Activated naive CD4-positive, alpha-beta T cell treated with anti-CD3 and anti-CD28 coated beads, Interleukin-2, amount 50 U/mL, for 24 hours (primary cell): ENCODE measurements around the gene CD160.
"Not testable (repeated sequence)": the region's sequence is repeated elsewhere in the genome, so short reads cannot be mapped to it uniquely, and the experiment has no call there.

ENCODE experiments used
- H3K27ac Mint-ChIP-seq: one replicate; pipeline ENCODE4 v1.8.0; 2021; ENCODE audit warnings: mild to moderate bottlenecking, mixed read lengths
- H3K27me3 Mint-ChIP-seq: one replicate; pipeline ENCODE4 v1.8.0; 2021; ENCODE audit warnings: mixed read lengths
- H3K36me3 Mint-ChIP-seq: one replicate; pipeline ENCODE4 v1.8.0; 2021; ENCODE audit warnings: mixed read lengths
- H3K4me1 Mint-ChIP-seq: one replicate; pipeline ENCODE4 v1.8.0; 2021; ENCODE audit warnings: mixed read lengths
- H3K4me3 Mint-ChIP-seq: one replicate; pipeline ENCODE4 v1.8.0; 2021; ENCODE audit warnings: mild to moderate bottlenecking, mixed read lengths
- H3K9me3 Mint-ChIP-seq: one replicate; pipeline ENCODE4 v1.8.0; 2021; ENCODE audit warnings: mixed read lengths

The CD160 gene, protein sequence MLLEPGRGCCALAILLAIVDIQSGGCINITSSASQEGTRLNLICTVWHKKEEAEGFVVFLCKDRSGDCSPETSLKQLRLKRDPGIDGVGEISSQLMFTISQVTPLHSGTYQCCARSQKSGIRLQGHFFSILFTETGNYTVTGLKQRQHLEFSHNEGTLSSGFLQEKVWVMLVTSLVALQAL

GRCh38 chr1:145719230-145720079 is at the start of gene CD160:
Gene CD160, plus strand, starts transcription at chr1:145719499. Its CDS starts 8,829 bp downstream, at chr1:145728328.
- H3K27me3 Mint-ChIP-seq, result peaks cover 9% of the 10 kb centered on the region
- H3K4me1 Mint-ChIP-seq, result peaks cover 17% of the 10 kb centered on the region
- no peak within 1 kb of the TSS for H3K27ac Mint-ChIP-seq
- H3K36me3 Mint-ChIP-seq, result no peaks in the 10 kb centered on the region
- H3K4me3 Mint-ChIP-seq, result peak within 1 kb of the TSS; percentile 71
- no peaks in the 10 kb centered on the region for H3K9me3 Mint-ChIP-seq

DNA sequence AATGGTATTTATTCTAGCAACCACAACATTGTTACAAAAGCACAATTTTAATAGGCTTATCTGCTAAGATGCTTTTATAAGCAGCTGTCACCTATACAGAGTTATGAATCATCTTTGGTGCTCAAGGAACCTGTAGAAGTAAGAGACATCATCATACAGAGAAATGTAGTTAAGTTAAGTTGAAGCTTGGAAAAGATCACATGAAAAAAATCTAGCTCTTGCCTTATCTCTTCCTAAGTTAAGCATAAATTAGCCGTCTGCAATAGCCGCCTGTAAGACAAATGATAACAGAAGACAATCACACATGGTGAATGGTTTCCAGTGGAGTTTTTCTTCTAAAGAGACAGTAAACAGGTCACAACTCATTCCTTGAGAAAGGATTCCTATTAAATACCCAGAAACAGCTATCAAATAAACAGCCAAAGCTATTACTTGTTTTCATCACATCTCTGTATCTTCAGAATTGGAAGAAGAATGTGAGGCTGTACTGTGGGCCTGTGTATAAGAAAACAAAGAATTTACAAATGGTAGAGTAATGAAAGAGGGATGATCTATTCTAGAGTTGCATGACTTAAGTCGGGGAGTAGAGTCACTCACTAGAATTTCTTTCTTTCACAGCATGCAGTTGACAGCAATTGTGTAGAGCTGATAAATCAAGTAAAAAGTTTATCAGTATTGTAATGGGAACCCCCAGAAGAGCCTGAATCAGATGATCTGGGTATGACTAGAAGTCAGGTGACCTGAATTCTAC is 48.1 kb upstream of the CD160 start:
- H3K4me1 Mint-ChIP-seq, H3K27me3 Mint-ChIP-seq, H3K27ac Mint-ChIP-seq, H3K4me3 Mint-ChIP-seq, H3K9me3 Mint-ChIP-seq, H3K36me3 Mint-ChIP-seq: not testable (repeated sequence)

DNA sequence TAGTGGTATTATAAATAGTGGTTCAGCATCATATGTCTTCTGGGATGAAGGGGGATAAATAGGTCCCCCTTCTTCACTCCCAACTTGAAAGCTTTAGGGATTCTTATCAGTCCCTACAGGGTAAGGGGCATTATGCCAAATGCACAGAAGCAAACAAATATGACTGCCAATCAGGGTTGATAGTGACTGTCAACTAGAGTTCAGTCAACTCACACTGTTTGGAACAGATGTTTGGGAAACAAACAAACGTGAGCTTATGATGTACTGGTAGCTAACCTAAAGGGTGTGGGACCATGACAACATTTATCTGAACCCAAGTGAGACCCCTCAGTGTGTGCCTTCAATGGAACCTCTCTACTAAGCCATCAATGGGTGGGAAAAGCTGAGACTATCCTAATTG is 46.1 kb upstream of the CD160 start:
- H3K9me3 Mint-ChIP-seq, H3K36me3 Mint-ChIP-seq, H3K4me1 Mint-ChIP-seq: not testable (repeated sequence)

DNA sequence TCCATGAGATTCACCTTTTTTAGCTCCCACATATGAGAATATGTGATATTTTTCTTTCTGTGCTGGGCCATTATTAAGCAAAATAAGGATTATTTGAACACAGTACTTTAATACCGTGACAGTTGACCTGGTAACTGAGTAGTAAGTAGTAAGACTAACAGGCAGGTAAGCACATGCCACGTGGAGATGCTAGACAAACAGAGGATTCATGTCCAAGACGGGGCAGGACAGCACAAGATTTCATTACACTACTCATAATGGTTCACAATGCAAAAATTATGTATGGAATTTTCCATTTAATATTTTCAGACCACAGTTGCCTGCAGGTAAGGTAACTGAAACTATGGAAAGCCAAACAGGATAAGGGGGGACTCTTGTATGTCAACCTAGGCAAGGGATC is 34.4 kb upstream of the CD160 start:
- not testable (repeated sequence) for H3K27me3 Mint-ChIP-seq, H3K4me3 Mint-ChIP-seq, H3K27ac Mint-ChIP-seq, H3K9me3 Mint-ChIP-seq, H3K36me3 Mint-ChIP-seq
- peaks cover 13% of the 10 kb centered on the region for H3K4me1 Mint-ChIP-seq

More for the DNA sequence above, 46.1 kb upstream of the CD160 start:
- H3K4me3 Mint-ChIP-seq, H3K27ac Mint-ChIP-seq, H3K27me3 Mint-ChIP-seq: not testable (repeated sequence)

DNA sequence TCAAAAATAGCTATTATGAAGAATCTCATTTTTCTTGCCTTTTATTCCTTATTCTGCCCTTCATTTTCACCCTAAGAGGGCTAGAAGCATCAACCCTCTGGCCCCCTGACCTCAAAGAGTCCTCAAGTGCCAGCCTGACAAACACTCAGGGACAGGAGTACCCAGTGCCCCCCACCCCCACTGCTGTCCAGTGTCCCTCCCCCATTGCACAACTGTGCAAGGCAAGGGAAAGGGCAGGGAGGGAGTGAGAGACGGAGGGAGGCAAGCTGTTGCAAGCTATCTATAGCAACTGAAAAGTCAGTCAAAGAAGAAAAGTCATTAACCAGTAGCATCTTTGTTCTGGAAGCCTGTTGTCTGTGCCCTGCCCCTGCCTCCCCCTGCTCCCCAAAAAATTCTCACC is 33.2 kb upstream of the CD160 start:
- not testable (repeated sequence) for H3K9me3 Mint-ChIP-seq, H3K27me3 Mint-ChIP-seq, H3K27ac Mint-ChIP-seq

DNA sequence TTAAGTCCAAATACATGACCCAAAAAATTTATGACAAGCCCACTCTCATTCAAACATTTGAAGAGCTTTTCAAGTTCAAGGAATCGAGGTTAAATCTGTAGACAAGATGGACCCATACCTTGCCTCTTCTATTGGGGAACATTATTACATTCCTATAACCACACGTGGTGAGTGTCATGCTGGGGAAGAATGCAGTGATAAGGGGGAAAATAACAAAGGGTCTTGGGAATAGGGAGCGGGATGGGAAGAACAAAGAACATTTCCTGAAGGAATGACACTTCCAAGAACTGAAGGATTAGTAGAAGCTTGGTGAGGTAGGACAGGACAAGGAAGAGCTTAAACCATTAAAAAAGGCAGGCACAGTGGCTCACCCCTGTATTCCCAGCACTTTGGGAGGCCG is 31.0 kb upstream of the CD160 start:
- Mint-ChIP-seq H3K27ac (peak overlapping the region; percentile 70), H3K9me3 (no peaks in the 10 kb centered on the region), H3K27me3 (no peaks in the 10 kb centered on the region), H3K4me3 (no peak overlapping the region), H3K36me3 (no peaks in the 10 kb centered on the region), H3K4me1 (peaks cover 30% of the 10 kb centered on the region)

More for the DNA sequence above, 33.2 kb upstream of the CD160 start:
- H3K4me1 Mint-ChIP-seq, result peaks cover 25% of the 10 kb centered on the region
- not testable (repeated sequence) for H3K4me3 Mint-ChIP-seq, H3K36me3 Mint-ChIP-seq

DNA sequence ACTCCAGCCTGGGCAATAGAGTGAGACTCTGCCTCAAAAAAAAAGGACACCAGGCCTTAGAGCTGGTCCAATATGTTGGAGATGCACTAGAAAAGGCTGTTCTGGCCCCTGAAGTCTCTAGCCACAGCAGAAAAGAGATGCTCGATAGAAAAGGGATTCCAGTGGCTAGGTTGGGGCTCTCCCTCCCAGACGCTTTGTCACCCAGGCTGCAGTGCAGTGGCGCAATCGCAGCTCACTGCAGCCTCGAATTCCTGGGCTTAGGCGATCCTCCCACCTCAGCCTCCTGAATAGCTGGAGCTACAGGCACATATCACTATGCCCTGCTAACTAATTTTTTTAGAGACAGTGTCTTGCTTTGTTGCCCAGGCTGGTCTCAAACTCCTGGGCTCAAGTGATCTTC is 30.4 kb upstream of the CD160 start:
- peaks cover 30% of the 10 kb centered on the region for H3K4me1 Mint-ChIP-seq
- H3K36me3 Mint-ChIP-seq, result no peaks in the 10 kb centered on the region
- no peak overlapping the region for H3K4me3 Mint-ChIP-seq
- no peaks in the 10 kb centered on the region for H3K9me3 Mint-ChIP-seq
- no peaks in the 10 kb centered on the region for H3K27me3 Mint-ChIP-seq
- no peak overlapping the region for H3K27ac Mint-ChIP-seq

DNA sequence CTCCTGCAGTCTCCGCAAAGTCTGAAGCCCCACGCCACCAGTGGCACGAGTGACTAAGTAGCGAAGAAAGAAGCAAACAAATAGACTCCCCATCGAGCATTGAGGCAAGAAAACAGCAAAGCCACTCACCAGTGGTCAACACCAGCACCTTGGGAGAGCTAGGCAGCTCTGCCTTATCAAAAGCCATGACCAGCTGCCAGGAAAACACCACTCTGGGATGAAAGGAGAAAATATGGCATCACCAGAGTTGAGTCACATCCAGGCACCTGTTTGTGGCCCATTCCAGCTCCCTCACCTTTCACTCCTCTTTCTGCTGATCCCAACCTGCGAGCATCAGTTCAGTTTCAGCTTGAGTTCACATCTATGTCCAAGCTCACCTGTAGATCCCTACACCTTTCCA is 29.4 kb upstream of the CD160 start:
- Mint-ChIP-seq H3K27ac (no peak overlapping the region), H3K4me3 (peak overlapping the region; percentile 49), H3K27me3 (no peaks in the 10 kb centered on the region), H3K4me1 (peaks cover 30% of the 10 kb centered on the region), H3K9me3 (no peaks in the 10 kb centered on the region), H3K36me3 (no peaks in the 10 kb centered on the region)

DNA sequence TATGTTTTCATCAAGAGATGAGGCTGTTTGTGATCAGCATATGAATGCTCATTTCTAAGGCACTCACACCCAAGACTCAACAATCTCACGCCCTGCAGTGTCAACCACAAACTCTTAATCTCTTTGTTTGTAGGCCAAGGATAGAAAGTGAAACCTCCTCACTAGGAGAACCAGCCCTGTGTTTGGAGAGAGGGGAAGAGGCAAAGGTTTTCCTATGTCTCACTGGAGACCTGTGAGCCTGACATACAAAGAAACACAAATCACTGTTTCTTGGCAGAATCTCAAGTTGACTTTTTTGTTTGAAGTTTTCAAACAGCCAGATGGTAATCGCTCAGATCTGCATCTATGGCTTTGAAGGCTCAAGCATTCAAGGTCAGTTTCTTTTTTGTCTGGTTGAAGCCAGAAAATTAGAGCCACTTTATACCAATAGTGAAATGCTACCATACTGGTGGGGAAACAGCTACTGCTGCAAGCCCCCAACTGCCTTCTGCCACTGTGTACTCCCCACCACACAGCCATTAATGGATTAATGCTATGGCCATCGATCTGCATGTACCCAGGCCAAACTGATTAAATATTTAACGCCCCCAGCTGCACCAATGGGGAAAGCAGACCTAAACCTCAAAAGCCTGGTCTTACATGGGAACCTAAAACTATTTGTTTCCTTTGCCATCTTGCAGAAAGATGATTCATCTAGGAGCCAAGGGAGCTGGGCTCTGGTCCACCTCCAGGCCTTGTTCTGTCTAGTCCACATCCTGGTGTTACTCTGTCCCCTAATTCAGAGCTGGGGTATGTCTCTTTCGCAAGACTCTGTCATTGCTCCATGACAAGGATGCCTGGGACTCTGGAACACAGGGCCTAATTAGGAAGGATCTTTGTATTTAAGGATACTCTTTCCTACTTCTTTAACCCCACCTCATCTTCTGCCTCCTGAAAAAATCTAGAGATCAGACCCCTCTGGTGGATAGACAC is 28.4 kb upstream of the CD160 start:
- Mint-ChIP-seq H3K4me3 (peak overlapping the region; percentile 49), H3K36me3 (no peaks in the 10 kb centered on the region), H3K27ac (peak overlapping the region; percentile 83), H3K4me1 (peaks cover 30% of the 10 kb centered on the region), H3K9me3 (no peaks in the 10 kb centered on the region), H3K27me3 (no peaks in the 10 kb centered on the region)

GRCh38 chr1:145692785-145693443 is 26.4 kb upstream of the CD160 start:
- Mint-ChIP-seq H3K4me1 (peaks cover 30% of the 10 kb centered on the region), H3K9me3 (no peaks in the 10 kb centered on the region), H3K27me3 (no peaks in the 10 kb centered on the region), H3K36me3 (no peaks in the 10 kb centered on the region), H3K4me3 (no peak overlapping the region), H3K27ac (no peak overlapping the region)

DNA sequence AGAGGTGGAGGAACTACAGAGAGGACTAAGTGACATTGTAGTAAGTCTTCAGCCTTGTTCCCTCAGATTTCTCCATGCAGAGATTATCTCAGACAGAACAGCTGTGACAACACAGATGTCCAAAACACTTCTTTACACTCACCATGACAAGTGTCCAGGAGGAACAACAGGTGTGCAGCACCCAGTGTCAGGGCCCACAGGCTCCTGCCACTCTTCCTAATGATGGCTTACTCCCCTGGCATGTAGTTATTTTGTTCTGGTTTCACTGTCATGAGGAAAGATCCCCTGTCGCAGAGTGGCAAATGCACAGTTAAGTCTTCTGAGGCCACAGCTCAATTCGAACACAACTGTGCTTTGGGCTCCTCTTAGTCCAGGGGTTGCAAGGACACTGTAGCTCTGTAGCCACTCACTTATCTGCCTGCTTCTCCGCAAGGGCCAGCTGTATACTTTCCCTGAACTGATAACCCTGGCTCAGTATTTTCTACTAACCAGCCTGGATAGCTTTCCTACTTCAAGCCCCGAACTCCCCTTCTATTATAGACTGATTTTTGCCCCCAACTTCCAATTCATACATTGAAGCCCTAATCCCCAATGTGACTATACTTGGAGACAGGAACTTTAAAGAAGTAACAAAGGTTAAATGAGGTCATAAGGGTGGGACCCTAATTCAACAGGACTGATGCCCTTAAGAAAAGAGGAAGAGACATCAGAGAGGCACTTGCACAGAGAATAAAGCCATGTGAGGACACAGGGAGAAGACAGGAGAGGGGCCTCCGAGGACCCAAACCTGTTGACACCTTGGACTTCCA is 23.3 kb upstream of the CD160 start:
- Mint-ChIP-seq H3K4me1 (peaks cover 6% of the 10 kb centered on the region), H3K9me3 (no peaks in the 10 kb centered on the region), H3K36me3 (no peaks in the 10 kb centered on the region), H3K4me3 (no peak overlapping the region), H3K27me3 (no peaks in the 10 kb centered on the region), H3K27ac (no peak overlapping the region)

GRCh38 chr1:145696630-145696960 is 22.7 kb upstream of the CD160 start:
- Mint-ChIP-seq H3K4me3 (no peak overlapping the region), H3K27me3 (no peaks in the 10 kb centered on the region), H3K9me3 (no peaks in the 10 kb centered on the region), H3K27ac (no peak overlapping the region), H3K4me1 (peaks cover 5% of the 10 kb centered on the region), H3K36me3 (no peaks in the 10 kb centered on the region)

DNA sequence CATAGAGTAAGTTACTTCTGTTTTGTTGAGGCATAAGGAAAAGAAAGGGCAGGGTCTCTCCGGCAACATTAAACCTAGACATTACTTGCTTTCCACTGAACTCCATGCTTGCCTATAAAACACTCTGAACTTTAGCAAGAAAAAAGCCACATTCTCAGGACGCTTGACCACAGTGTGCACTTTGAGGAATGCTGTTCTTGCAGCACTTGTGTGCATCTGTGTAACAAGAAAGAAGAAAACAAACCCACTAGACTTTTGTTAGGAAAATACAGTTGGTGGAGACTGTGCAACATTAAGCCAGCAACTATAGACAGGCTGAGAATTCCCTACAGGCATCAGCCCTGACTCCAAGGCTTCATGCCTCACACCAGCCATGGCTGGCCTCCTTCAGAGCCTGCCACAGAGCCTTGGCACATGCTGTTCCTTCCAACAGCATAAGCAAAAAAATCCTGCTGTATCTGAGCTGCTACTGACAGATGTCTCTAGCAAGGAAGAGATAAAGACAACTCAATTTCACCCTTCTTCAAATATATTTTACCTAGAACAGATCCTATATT is 17.9 kb upstream of the CD160 start:
- no peaks in the 10 kb centered on the region for H3K9me3 Mint-ChIP-seq
- H3K27me3 Mint-ChIP-seq, result no peaks in the 10 kb centered on the region
- H3K4me3 Mint-ChIP-seq, result no peak overlapping the region
- H3K27ac Mint-ChIP-seq, result no peak overlapping the region
- no peaks in the 10 kb centered on the region for H3K4me1 Mint-ChIP-seq
- no peaks in the 10 kb centered on the region for H3K36me3 Mint-ChIP-seq

DNA sequence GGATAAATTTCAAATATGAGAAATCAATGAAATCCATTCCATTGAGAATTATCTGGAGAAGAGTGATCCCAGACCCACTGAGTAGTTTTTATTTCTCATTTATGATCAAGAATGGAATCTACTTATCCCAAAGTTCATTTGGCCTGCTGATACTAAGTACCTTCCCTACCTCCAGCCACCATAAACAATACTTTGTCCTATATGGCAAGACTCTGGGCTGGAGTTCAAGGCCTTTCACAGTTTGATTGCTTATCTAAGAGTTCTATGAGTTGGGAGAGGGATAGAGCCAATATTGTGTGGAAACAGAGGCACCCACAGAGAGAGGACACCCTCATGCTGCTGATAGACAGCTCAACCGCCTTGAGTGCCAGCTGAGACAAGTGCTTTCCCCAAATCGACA is 17.2 kb upstream of the CD160 start:
- Mint-ChIP-seq H3K27ac (no peak overlapping the region), H3K27me3 (no peaks in the 10 kb centered on the region), H3K4me1 (no peaks in the 10 kb centered on the region), H3K9me3 (no peaks in the 10 kb centered on the region), H3K4me3 (no peak overlapping the region), H3K36me3 (no peaks in the 10 kb centered on the region)
